Thoracic aorta (tissue), 2 donors: ENCODE results near the gene UBL5. TPM values are rescaled to one million over a fixed set of nuclear protein-coding genes. Genes with fewer than 3 reads are reported as not detected.

ENCODE experiments used
- ATAC-seq: fragments of 150-250 bp; one replicate; pipeline ENCODE4 v1.8.0; 2017; ENCODE audit warnings: low read depth; ENCODE audit not compliant: insufficient number of reproducible peaks, low FRiP score
- DNase-seq: peaks from one replicate; pipeline ENCODE4 v3.0.0-alpha.2; 2020; ENCODE audit warnings: low spot score
- H3K27ac ChIP-seq, 2 donors: fragments of 200-600 bp; sonication (generic); 1 replicate in 1 of 2; 2 replicates in 1 of 2; pipeline ENCODE4 v1.5.1; 2016; ENCODE audit warnings: mild to moderate bottlenecking in 2 of 2, moderate library complexity in 2 of 2
- H3K27me3 ChIP-seq: fragments of 200-600 bp; sonication (generic); replicated peaks from 2 replicates; pipeline ENCODE4 v1.6.0; 2016; ENCODE audit warnings: mild to moderate bottlenecking; ENCODE audit not compliant: insufficient read depth
- H3K36me3 ChIP-seq: fragments of 200-600 bp; sonication (generic); one replicate; pipeline ENCODE4 v1.5.1; 2016
- H3K4me1 ChIP-seq, 2 donors: fragments of 200-600 bp; sonication (generic); 1 replicate in 1 of 2; 2 replicates in 1 of 2; pipeline versions ENCODE4 v1.5.1 to v1.6.0; 2016; ENCODE audit warnings: low read depth in 2 of 2, mild to moderate bottlenecking in 1 of 2; ENCODE audit not compliant: control insufficient read depth in 1 of 2
- H3K4me3 ChIP-seq: fragments of 200-600 bp; sonication (generic); 2 replicates; pipeline ENCODE4 v1.5.1; 2016; ENCODE audit warnings: mild to moderate bottlenecking
- H3K9me3 ChIP-seq: fragments of 200-600 bp; sonication (generic); 2 replicates; pipeline ENCODE4 v1.5.1; 2016
- CTCF ChIP-seq: fragments of 200-600 bp; sonication (generic); IDR thresholded peaks from one replicate; pipeline ENCODE4 v1.5.1; 2019; ENCODE audit warnings: antibody characterized with exemption
- total RNA-seq, 2 donors: library from RNA; depleted of rRNA; stranded (reverse); fragments of >200 nt; gene quantifications; one replicate each; pipeline versions ENCODE4 v1.1.0 to v1.2.3, GENCODE V29; 2016

Gene UBL5
- total RNA-seq, 2 donors from 2014 or later: 210 to 414 TPM

GRCh38 chr19:9862938-9863337, 35.2 kb downstream of the UBL5 start:
- Histone ChIP-seq H3K9me3 (no peaks in the 10 kb centered on the region), H3K27ac (no peak overlapping the region), H3K4me1 (no peaks in the 10 kb centered on the region), H3K36me3 (no peaks in the 10 kb centered on the region), H3K27me3 (no peaks in the 10 kb centered on the region), H3K4me3 (no peak overlapping the region)
- ATAC-seq (no peak), DNase-seq (no peak)
- no peak for TF ChIP-seq CTCF

- no peak for DNase-seq
- no peaks in the 10 kb centered on the region for H3K27me3 ChIP-seq
Measured at GRCh38 chr19:9863759-9864158, 36.0 kb downstream of the UBL5 start.

GRCh38 chr19:9865732-9866501, 38.2 kb downstream of the UBL5 start:
- H3K4me1 ChIP-seq: no peaks in the 10 kb centered on the region
- no peaks in the 10 kb centered on the region for H3K36me3 ChIP-seq
- no peak for TF ChIP-seq CTCF
- DNase-seq: no peak
- no peaks in the 10 kb centered on the region for H3K27me3 ChIP-seq
- H3K4me3 ChIP-seq: no peak overlapping the region
- no peaks in the 10 kb centered on the region for H3K9me3 ChIP-seq
- H3K27ac ChIP-seq: no peak overlapping the region
- ATAC-seq: no peak

More at GRCh38 chr19:9863759-9864158, 36.0 kb downstream of the UBL5 start:
- Histone ChIP-seq H3K4me1 (no peaks in the 10 kb centered on the region), H3K9me3 (no peaks in the 10 kb centered on the region), H3K4me3 (no peak overlapping the region), H3K36me3 (no peaks in the 10 kb centered on the region), H3K27ac (no peak overlapping the region)
- no peak for ATAC-seq
- no peak for TF ChIP-seq CTCF

GRCh38 chr19:9868983-9869617, 41.4 kb downstream of the UBL5 start:
- Histone ChIP-seq H3K4me1 (no peaks in the 10 kb centered on the region), H3K36me3 (no peaks in the 10 kb centered on the region), H3K27me3 (no peaks in the 10 kb centered on the region), H3K4me3 (no peak overlapping the region), H3K9me3 (no peaks in the 10 kb centered on the region), H3K27ac (no peak overlapping the region)
- DNase-seq: no peak
- ATAC-seq: no peak
- TF ChIP-seq CTCF: no peak

GRCh38 chr19:9871626-9872338, 44.1 kb downstream of the UBL5 start:
- TF ChIP-seq CTCF: no peak
- H3K36me3 ChIP-seq: no peaks in the 10 kb centered on the region
- no peak for ATAC-seq
- no peak for DNase-seq
- no peaks in the 10 kb centered on the region for H3K27me3 ChIP-seq
- no peak overlapping the region for H3K4me3 ChIP-seq
- no peaks in the 10 kb centered on the region for H3K4me1 ChIP-seq
- no peak overlapping the region for H3K27ac ChIP-seq
- H3K9me3 ChIP-seq: no peaks in the 10 kb centered on the region
